GM19463 (cell line): ENCODE data around the gene CDH26.

Experiments
- ATAC-seq: cut with Tn5 transposase; IDR thresholded peaks from one replicate; pipeline ENCODE4 v1.9.1; 2021; ENCODE audit warnings: mild to moderate bottlenecking, moderate library complexity; ENCODE audit not compliant: unreplicated experiment

Gene CDH26

DNA sequence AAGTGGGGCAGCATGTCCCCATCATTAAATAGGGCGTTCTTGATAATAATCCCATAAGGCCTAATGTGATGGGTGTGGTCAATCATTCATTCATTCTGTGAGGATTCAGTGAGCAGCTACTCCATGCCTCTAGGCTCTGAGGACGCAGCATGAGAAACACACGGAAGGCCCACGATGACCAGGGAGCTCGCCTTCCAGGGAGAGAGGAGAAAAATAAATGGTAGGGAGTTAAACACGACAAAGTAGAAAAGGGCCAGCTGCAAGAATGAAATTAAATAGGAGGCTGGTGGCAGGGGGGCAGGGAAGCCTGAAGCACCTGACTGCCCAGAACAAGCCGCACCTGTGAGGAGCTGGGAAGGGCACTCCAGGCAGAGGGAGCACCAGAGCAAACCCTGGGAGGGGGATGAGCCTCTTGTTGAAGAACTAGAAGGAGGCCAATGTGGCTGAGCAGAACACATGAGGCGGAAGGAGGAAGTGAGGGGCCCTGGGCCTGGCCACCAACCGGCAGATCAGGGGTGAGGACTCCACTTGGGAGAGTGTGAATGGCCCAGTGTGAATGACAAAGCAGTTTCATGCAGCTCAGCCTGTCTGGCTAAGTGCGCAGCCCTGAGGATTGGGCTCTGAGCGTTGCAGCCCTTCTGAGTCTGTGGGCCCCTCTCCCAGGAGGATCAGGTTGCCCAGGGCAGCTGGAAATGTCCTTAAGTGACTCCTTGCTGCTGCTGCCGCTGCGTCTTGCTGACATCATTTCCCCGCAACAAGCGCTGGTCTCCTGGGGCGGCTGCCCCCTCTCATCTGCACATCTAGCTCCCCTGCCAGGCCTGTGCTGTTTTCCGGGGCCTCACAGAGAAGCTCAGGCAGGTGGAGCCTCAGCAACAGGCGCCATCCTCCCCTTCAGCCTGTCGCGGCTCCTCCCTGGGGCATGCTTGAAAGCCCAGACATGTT, 99.9 kb downstream of the CDH26 start:
- no peak for ATAC-seq

DNA sequence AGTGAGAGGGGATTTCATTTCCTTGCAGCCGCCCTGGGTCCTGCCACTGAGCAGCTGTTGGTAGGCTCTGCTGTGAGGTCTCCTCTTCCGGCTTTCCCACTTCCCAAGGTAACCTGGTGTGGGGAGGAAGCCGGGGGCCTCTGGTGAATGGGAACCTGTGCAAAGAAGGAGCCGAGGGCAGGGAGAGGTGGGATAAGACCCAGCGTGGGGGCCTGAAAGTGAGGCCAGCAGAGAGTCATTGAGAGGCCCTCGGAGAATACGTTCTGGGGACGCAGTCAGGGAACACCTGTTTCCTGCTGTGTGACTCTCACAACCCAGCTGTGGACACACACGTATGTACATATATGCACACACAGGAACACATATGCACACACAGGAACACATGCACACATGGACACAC, 100.7 kb downstream of the CDH26 start:
- no peak for ATAC-seq

DNA sequence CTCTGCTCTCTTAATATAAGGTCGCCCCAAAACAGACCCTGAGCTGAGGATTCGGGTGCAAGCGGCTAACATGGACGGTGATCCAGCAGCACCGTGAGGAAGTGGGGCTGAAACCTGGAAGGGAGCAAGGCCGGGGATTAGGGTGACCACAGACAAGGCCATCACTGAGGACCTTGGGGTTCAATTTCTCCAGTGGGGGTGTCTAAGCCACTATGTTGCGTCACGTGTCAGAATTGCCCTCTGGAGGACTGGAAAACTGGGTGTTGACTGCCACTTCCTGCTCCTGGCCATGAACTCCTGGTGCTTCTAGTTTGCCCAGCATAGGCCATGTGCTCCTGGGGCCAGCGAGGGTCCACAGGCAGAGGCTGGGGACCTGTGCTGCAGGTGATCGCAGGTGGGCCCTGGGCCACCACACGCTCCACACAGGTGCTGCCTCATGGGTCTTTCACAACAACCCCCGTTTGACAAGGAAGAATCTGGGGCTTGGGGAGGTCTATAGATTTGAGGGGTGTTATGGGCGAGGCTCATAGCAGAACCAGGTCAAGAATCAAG, 101.9 kb downstream of the CDH26 start:
- ATAC-seq: no peak

DNA sequence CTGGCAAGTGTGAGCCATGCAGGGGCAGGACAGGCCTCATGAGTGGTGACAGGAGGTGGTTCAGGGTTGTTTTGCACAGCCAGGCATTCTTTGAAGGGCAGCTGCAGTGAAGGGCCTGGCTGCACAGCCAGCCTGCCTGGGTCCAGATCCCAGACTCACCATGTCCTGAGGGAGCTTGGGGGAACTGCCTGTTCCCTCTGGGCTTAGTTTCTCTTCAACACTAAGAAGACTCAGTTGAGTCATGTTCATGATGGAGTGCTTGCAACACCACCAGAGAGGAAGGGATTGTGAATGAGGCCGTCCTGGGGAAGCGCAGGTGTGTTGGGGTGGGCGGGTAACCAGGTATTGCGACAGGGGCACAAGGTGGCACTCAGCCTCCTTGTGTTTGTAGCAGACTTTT, 102.4 kb downstream of the CDH26 start:
- ATAC-seq: no peak

DNA sequence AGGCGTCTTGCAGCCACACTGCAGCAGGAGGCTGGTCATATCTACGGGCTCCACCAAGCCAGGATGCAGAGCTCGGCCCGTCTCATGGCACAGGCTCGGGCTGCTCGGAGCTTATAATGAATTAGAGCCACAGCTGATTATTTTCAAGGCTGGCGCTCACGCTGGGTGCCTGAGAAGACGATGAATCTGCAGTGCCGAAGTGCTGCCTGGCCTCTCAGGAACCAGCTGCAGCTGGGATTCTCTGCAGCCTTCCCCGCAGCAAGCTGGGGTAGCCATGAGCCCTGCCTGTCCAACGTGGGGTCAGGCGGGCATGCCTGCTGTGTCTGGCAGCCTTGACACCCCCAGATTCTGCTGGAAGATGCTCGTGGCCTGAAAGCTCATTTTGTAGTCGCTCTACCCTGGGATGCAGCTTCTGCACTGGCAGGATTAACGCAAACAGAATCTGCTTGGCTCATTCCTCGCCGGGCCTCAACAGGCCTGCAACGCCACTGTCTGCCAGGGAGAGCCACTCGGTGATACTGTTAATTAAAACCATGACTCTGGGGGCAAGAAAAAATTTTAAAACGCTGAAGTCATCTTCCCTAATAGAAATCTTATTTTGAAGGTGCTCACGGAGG, 104.3 kb downstream of the CDH26 start:
- no peak for ATAC-seq

DNA sequence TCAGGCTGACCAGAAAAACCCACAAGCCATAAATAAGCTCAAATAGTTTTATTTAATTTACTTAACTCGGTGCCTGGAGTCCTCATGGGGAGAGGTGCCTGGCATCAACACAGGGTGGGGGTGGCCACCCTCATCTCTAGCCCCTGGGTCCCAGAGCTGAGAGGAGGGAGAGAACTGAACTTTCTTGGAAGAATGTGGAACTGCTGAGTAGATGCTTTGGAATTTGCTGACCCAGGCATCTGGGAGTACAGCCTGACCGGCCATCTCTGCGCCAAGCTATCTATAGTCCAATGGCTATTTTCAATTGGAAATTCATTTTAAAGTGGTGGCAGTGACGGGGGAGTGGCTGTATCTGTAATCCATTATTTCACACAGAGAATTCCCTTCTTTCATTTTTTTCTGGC, 104.8 kb downstream of the CDH26 start:
- ATAC-seq: no peak

DNA sequence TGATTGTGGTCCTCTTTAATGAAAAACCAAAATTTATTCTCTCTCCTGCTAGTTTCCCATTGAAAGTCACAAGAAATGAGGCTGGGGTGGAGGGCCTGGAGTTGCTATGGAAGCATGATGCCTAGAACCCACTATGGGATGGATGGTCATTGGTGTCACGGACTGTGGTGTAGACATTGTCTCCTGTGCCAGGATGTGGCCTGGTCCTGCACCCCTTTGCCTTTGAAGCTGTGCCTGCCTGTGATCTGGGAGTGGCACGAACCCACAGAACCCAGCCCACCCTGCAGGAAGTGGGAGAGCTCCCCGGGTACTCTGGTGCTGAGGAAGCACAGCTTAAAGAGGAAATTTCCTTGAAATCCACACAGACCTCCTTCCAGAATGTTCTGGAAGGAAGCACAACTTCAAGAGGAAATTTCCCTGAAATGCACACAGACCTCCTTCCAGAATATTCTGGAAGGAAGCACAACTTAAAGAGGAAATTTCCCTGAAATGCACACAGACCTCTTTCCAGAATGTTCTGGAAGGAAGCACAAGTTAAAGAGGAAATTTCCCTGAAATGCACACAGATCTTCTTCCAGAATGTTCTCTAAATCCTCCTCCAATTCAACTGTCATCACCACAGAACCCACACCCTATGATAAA, 105.6 kb downstream of the CDH26 start:
- no peak for ATAC-seq
